ENCODE measurements around the gene RPUSD4.

Gene RPUSD4

DNA sequence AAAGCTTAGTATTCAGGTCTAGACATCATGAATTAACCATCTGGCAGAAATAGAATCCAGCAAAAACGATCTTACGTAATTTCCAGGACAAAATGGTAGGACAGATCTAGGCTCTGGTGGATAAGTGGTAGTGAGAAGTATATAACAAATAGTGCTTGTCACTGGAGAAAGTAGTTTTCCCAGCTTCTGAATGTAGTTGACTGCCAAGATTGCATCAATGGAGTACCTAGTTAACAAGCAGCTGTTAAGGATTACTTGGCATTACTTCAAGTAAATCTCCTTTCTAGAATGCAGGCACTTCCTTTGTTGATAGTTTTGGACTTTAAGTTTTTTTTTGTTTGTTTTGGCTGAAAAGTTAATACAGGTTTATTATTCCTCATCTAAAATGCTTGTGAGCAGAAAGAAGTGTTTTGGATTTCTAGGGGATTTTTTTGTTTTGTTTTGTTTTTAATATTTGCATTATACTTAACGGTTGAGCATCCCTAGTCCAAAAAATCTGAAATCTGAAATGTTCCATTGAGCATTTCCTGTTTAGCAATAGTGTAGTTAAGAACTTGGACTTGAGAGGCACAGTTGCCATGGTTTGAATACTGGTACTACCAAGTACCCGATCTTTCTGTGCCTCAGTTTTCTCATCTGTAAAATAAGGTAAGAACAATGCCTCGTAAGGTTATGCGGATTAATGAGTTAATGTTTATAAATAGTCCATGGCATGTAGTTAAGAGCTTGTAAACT lies 20.4 kb upstream of the RPUSD4 start:
- H3K9ac ChIP-seq (ENCODE audit: low read length in 2 of 2), result no peak overlapping the region
- no peaks in the 10 kb centered on the region for H3K4me1 ChIP-seq (ENCODE audit: control insufficient read depth, insufficient read depth, low read length)
- H3K4me3 ChIP-seq (ENCODE audit: low read length in 2 of 2), result no peak overlapping the region
- H3K27ac ChIP-seq (ENCODE audit: low read length), result no peak overlapping the region
- no peaks in the 10 kb centered on the region for H3K9me3 ChIP-seq (ENCODE audit: control insufficient read depth in 2 of 2, low read length in 2 of 2)
- no peaks in the 10 kb centered on the region for H3K27me3 ChIP-seq (ENCODE audit: control insufficient read depth in 1 of 2, insufficient read depth in 2 of 2, low read length in 2 of 2)
- H3K36me3 ChIP-seq (ENCODE audit: control insufficient read depth in 2 of 2, insufficient read depth in 2 of 2, low read length in 2 of 2), result peaks cover 5 to 6% of the 10 kb centered on the region in 2 donors

DNA sequence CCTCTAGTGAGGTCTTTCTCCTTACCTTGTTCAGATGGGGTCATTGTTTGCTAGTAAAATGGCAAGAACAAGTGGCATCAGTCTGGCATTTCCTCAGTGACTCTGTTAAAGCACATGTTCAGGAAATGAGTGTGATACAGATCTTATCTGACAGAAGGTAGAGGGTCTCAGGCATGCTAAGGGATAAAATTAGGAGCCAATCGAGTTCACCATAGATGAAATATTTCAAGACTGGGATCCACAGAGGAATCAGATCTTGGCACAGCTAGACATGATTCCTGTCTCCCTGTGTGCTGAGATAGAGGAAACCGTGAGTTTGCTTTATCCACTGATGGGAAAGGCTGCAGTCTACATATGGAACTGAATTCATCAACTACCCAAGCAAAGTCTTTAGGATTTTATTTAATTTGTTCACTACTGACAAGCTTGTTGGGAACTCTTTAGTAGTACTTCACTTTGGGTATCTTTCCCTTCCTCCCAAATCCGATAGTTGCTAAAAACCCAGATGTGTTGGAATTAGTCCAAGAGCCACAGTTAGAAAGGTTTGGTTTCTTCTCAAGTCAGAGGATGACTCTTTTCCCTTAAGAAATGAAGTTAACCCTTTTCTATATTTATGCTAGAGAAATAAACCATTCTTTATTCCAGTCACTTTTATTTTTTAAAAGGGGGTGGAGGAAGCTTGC lies 18.5 kb upstream of the RPUSD4 start:
- Histone ChIP-seq H3K36me3 (ENCODE audit: control insufficient read depth in 2 of 2, insufficient read depth in 2 of 2, low read length in 2 of 2) (peaks cover 0 to 2% of the 10 kb centered on the region in 2 donors), H3K27ac (ENCODE audit: low read length) (no peak overlapping the region), H3K27me3 (ENCODE audit: control insufficient read depth in 1 of 2, insufficient read depth in 2 of 2, low read length in 2 of 2) (no peaks in the 10 kb centered on the region), H3K9ac (ENCODE audit: low read length in 2 of 2) (no peak overlapping the region), H3K4me3 (ENCODE audit: low read length in 2 of 2) (no peak overlapping the region), H3K9me3 (ENCODE audit: control insufficient read depth in 2 of 2, low read length in 2 of 2) (no peaks in the 10 kb centered on the region), H3K4me1 (ENCODE audit: control insufficient read depth, insufficient read depth, low read length) (no peaks in the 10 kb centered on the region)

DNA sequence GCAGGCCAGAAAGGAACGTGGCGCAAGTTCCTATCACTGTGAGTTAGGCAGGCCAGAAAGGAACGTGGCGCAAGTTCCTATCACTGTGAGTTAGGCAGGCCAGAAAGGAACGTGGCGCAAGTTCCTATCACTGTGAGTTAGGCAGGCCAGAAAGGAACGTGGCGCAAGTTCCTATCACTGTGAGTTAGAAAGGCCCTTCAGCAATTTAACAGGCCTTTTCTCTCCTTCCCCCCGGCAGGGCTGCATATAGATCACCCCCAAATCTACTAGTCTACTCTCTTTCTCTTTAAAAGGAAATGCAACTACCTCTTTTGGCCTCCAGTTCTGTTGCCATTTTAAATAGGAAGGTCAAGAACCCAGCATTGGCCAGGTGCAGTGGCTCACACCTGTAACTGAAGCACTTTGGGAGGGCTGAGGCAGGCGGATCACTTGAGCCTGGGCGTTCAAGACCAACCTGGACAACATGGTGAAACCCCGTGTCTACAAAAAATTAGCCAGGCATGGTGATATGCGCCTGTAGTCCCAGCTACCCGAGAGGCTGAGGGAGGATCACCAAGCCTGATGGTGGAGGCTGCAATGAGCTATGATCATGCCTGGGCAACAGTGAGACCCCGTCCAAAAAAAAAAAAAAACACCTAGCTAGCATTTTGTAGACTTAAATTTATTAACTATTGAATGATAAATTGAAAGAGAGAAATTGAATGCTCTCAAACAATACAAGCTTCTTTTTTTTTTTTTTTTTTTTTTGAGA lies 15.1 kb upstream of the RPUSD4 start:
- H3K9ac ChIP-seq (ENCODE audit: low read length in 2 of 2), result no peak overlapping the region
- H3K36me3 ChIP-seq (ENCODE audit: control insufficient read depth in 2 of 2, insufficient read depth in 2 of 2, low read length in 2 of 2), result peaks cover 0 to 2% of the 10 kb centered on the region in 2 donors
- no peaks in the 10 kb centered on the region for H3K27me3 ChIP-seq (ENCODE audit: control insufficient read depth in 1 of 2, insufficient read depth in 2 of 2, low read length in 2 of 2)
- H3K4me1 ChIP-seq (ENCODE audit: control insufficient read depth, insufficient read depth, low read length), result no peaks in the 10 kb centered on the region
- no peak overlapping the region for H3K4me3 ChIP-seq (ENCODE audit: low read length in 2 of 2)
- no peaks in the 10 kb centered on the region for H3K9me3 ChIP-seq (ENCODE audit: control insufficient read depth in 2 of 2, low read length in 2 of 2)
- no peak overlapping the region for H3K27ac ChIP-seq (ENCODE audit: low read length)

DNA sequence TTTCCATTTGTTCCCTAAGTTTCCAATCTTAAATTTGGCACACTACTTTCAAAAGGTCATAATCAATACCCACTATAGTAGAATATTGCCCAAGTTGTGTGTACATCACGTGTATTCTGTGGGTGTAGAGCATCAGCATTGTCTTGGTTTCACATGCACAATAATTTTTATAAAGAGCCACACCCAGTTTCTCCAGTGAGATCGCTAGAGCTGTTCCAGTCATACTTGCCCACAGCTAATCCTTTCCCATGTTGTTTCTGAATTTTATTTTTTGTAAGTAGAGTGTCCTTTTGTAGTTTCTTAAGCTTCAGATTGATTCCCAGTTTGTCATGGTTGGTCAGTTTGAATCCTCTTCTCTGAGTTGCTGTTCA lies 13.8 kb upstream of the RPUSD4 start:
- H3K4me1 ChIP-seq (ENCODE audit: control insufficient read depth, insufficient read depth, low read length), result no peaks in the 10 kb centered on the region
- no peak overlapping the region for H3K27ac ChIP-seq (ENCODE audit: low read length)

DNA sequence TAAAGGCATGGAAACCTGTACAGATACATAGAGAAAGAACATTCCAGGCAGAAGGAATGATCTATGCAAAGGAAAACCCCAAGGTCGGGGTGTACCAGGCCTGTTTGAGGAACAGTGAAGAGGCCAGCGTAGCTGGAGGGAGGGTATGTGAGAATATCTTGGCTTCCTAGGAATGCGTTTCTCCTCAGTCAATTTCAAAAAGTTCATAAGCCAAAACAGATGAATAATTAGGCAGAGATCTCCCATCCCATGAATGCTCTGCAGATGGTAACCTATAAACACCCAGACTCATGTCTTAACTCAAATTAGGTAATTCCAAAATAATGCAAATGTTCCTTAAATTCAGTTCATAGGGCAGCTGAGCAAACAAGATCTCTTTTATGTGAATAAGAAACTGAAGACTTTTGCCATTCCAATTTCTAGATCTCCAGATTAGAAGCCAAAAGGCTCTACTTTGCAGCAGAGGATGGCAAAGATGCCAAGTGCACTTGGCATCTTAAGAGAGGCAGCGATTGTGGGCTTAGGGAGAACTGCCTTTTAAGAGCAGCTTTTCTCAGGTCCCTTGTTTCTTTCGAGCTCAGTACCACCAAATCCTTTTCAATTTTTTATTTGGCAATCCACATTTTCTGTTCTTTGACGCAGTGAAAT lies 13.3 kb upstream of the RPUSD4 start:
- no peak overlapping the region for H3K27ac ChIP-seq (ENCODE audit: low read length)
- no peaks in the 10 kb centered on the region for H3K9me3 ChIP-seq (ENCODE audit: control insufficient read depth in 2 of 2, low read length in 2 of 2)
- H3K9ac ChIP-seq (ENCODE audit: low read length in 2 of 2), result no peak overlapping the region

More for the DNA sequence above, 13.8 kb upstream of the RPUSD4 start:
- no peaks in the 10 kb centered on the region for H3K27me3 ChIP-seq (ENCODE audit: control insufficient read depth in 1 of 2, insufficient read depth in 2 of 2, low read length in 2 of 2)
- peaks cover 0 to 2% of the 10 kb centered on the region in 2 donors for H3K36me3 ChIP-seq (ENCODE audit: control insufficient read depth in 2 of 2, insufficient read depth in 2 of 2, low read length in 2 of 2)
- no peak overlapping the region for H3K4me3 ChIP-seq (ENCODE audit: low read length in 2 of 2)
- no peaks in the 10 kb centered on the region for H3K9me3 ChIP-seq (ENCODE audit: control insufficient read depth in 2 of 2, low read length in 2 of 2)
- no peak overlapping the region for H3K9ac ChIP-seq (ENCODE audit: low read length in 2 of 2)

DNA sequence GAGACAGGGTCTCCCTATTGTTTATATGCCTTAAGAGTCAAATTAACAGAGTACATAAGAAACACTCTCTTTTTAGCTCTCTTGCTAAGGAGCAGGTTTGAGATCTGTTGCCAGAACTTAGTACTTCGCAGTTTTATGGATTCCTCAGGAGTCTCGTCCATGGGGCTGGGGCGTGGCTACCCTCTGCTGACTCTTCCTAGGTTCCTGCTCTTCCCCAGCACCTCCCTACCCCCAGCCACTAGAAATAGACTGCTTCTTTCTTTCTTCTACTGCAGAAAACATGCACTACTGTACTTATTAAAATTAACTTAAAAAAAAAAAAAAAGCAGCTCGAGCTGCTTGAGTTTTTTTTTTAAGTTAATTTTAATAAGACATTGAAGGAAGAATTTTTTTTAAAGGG lies 8.1 kb upstream of the RPUSD4 start:
- H3K9ac ChIP-seq (ENCODE audit: low read length in 2 of 2), result no peak overlapping the region
- no peaks in the 10 kb centered on the region for H3K4me1 ChIP-seq (ENCODE audit: control insufficient read depth, insufficient read depth, low read length)
- H3K36me3 ChIP-seq (ENCODE audit: control insufficient read depth in 2 of 2, insufficient read depth in 2 of 2, low read length in 2 of 2), result no peaks in the 10 kb centered on the region
- H3K27me3 ChIP-seq (ENCODE audit: control insufficient read depth in 1 of 2, insufficient read depth in 2 of 2, low read length in 2 of 2), result no peaks in the 10 kb centered on the region
- H3K27ac ChIP-seq (ENCODE audit: low read length), result no peak overlapping the region
- H3K4me3 ChIP-seq (ENCODE audit: low read length in 2 of 2), result no peak overlapping the region
- no peaks in the 10 kb centered on the region for H3K9me3 ChIP-seq (ENCODE audit: control insufficient read depth in 2 of 2, low read length in 2 of 2)

More for the DNA sequence above, 13.3 kb upstream of the RPUSD4 start:
- Histone ChIP-seq H3K27me3 (ENCODE audit: control insufficient read depth in 1 of 2, insufficient read depth in 2 of 2, low read length in 2 of 2) (no peaks in the 10 kb centered on the region), H3K4me3 (ENCODE audit: low read length in 2 of 2) (no peak overlapping the region), H3K36me3 (ENCODE audit: control insufficient read depth in 2 of 2, insufficient read depth in 2 of 2, low read length in 2 of 2) (no peaks in the 10 kb centered on the region), H3K4me1 (ENCODE audit: control insufficient read depth, insufficient read depth, low read length) (no peaks in the 10 kb centered on the region)

DNA sequence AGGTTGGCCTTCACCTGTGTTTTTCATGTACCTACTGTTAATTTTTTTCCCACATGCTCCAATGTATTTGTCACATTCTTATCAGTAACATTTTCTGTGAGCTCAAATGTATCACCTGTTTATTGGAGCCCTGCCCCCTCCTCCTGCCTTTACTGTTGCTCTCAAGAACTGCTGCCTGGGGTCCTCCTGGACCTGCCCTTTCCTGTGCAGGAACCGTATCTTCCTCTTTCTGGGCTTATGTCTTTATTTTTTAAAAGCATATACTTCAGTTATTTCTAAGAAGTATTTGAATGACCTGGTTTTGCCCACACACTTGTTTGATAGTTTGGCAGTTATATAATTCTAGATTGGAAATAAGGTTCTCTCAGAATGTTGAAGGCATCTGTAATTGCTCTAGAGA lies 6.0 kb upstream of the RPUSD4 start:
- no peak overlapping the region for H3K4me3 ChIP-seq (ENCODE audit: low read length in 2 of 2)
- peaks cover 4% of the 10 kb centered on the region for H3K4me1 ChIP-seq (ENCODE audit: control insufficient read depth, insufficient read depth, low read length)

DNA sequence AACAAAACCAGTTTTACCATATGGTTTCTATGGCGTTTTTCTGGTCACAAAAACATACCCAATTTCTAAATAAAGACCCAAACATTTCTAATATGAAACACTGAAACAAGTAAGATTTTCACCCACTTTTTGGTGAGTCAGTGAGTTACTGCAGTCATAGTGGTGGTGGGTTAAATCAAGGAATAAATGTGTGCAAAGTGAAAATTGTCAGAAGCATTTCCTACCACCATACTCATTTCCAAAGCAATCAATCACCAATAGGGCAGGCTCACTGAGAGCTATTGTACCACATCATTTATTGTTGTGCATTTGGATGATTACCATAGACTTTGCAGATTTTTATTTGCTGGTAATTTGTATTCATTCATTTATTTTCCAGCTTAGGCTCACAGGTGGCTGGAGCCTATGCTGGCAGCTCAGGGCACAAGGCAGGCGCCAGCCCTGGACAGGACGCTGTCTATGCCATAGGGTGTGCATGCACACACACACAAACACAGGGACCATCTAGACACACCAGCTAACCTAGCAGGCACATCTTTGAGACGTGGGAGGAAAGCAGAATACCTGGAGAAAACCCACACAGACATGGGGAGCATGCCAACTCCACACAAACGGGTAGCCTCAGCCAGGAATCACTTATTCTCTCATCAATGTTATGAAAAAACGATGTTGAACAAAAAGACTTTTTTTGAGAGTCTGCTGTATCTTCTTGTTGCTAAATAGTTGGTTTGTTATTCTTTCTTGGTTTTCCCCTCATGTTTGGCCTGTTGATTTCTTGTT lies 5.3 kb upstream of the RPUSD4 start:
- Histone ChIP-seq H3K36me3 (ENCODE audit: control insufficient read depth in 2 of 2, insufficient read depth in 2 of 2, low read length in 2 of 2) (no peaks in the 10 kb centered on the region), H3K27ac (ENCODE audit: low read length) (no peak overlapping the region), H3K27me3 (ENCODE audit: control insufficient read depth in 1 of 2, insufficient read depth in 2 of 2, low read length in 2 of 2) (no peaks in the 10 kb centered on the region), H3K4me3 (ENCODE audit: low read length in 2 of 2) (no peak overlapping the region), H3K9me3 (ENCODE audit: control insufficient read depth in 2 of 2, low read length in 2 of 2) (no peaks in the 10 kb centered on the region), H3K9ac (ENCODE audit: low read length in 2 of 2) (no peak overlapping the region), H3K4me1 (ENCODE audit: control insufficient read depth, insufficient read depth, low read length) (peaks cover 6% of the 10 kb centered on the region)

More for the DNA sequence above, 6.0 kb upstream of the RPUSD4 start:
- no peaks in the 10 kb centered on the region for H3K9me3 ChIP-seq (ENCODE audit: control insufficient read depth in 2 of 2, low read length in 2 of 2)
- H3K9ac ChIP-seq (ENCODE audit: low read length in 2 of 2), result no peak overlapping the region
- no peaks in the 10 kb centered on the region for H3K27me3 ChIP-seq (ENCODE audit: control insufficient read depth in 1 of 2, insufficient read depth in 2 of 2, low read length in 2 of 2)
- H3K36me3 ChIP-seq (ENCODE audit: control insufficient read depth in 2 of 2, insufficient read depth in 2 of 2, low read length in 2 of 2), result no peaks in the 10 kb centered on the region
- H3K27ac ChIP-seq (ENCODE audit: low read length), result no peak overlapping the region

DNA sequence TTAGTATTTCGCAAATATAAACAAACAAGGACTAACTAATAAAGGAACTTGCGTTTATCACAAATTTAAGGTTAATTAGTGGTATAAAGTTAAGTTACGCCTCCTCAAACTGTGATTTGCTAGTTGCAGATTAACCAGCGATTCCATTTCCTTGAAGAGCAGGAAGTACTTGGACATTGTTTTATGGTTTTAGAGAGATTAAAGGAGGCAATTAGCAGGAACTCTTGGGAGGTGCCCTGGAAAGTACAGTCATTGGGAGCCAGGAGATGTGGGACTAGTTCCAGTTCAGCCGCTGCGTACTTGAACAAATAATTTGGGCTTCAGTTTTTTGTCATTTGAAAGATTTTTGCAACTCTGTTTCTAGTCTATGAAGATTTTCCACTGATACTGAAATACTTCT lies 3.4 kb upstream of the RPUSD4 start:
- no peak overlapping the region for H3K9ac ChIP-seq (ENCODE audit: low read length in 2 of 2)
- H3K36me3 ChIP-seq (ENCODE audit: control insufficient read depth in 2 of 2, insufficient read depth in 2 of 2, low read length in 2 of 2), result no peaks in the 10 kb centered on the region
- peaks cover 17% of the 10 kb centered on the region for H3K4me1 ChIP-seq (ENCODE audit: control insufficient read depth, insufficient read depth, low read length)
- H3K27ac ChIP-seq (ENCODE audit: low read length), result no peak overlapping the region
- H3K4me3 ChIP-seq (ENCODE audit: low read length in 2 of 2), result no peak overlapping the region
- no peaks in the 10 kb centered on the region for H3K9me3 ChIP-seq (ENCODE audit: control insufficient read depth in 2 of 2, low read length in 2 of 2)
- no peaks in the 10 kb centered on the region for H3K27me3 ChIP-seq (ENCODE audit: control insufficient read depth in 1 of 2, insufficient read depth in 2 of 2, low read length in 2 of 2)

DNA sequence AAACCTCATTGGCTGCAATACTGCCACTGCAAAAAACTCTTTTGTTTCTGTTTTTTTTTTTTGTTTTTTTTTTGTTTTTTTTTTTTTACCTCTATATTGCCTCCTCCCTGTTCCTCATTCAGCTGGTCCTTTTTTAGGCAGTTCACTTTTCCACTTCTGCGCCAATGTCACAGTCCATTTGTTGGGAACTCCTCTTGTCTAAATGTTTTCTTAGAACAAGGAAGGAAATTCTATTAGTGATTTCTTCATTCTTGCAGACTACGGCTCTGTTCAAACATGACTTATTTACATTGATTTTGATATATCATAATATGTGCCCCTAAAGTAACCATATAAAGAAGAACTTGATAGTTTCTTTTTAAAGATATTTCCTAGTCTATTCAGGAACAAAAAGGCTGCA lies 3.0 kb upstream of the RPUSD4 start:
- no peak overlapping the region for H3K4me3 ChIP-seq (ENCODE audit: low read length in 2 of 2)
- peaks cover 17% of the 10 kb centered on the region for H3K4me1 ChIP-seq (ENCODE audit: control insufficient read depth, insufficient read depth, low read length)
- no peak overlapping the region for H3K27ac ChIP-seq (ENCODE audit: low read length)
- no peaks in the 10 kb centered on the region for H3K27me3 ChIP-seq (ENCODE audit: control insufficient read depth in 1 of 2, insufficient read depth in 2 of 2, low read length in 2 of 2)
- no peak overlapping the region for H3K9ac ChIP-seq (ENCODE audit: low read length in 2 of 2)
- H3K36me3 ChIP-seq (ENCODE audit: control insufficient read depth in 2 of 2, insufficient read depth in 2 of 2, low read length in 2 of 2), result peaks cover 1 to 2% of the 10 kb centered on the region in 2 donors
- no peaks in the 10 kb centered on the region for H3K9me3 ChIP-seq (ENCODE audit: control insufficient read depth in 2 of 2, low read length in 2 of 2)

Measured in stomach smooth muscle (tissue), 2 donors.